ENCODE results near the gene CPS1. TPM values are rescaled to one million over a fixed set of nuclear protein-coding genes. Genes with fewer than 3 reads are reported as not detected.

CPS1 gene
- total RNA-seq, 1 donor from 2014 or later = 2.9 TPM

GRCh38 chr2:210544007-210544590 lies 12.3 kb upstream of the CPS1 start:
- DNase-seq (ENCODE audit: low spot score) = no peak
- intact Hi-C loops (cut with DNase I) = no loop called here

- intact Hi-C loops (cut with DNase I) = no loop called here
- DNase-seq (ENCODE audit: low spot score) = no peak
These were observed 11.6 kb upstream of the CPS1 start for GRCh38 chr2:210544831-210545230.

- DNase-seq (ENCODE audit: low spot score) = no peak
- intact Hi-C loops (cut with DNase I) = no loop called here
These were observed 9.8 kb upstream of the CPS1 start for GRCh38 chr2:210546424-210547208.

DNA sequence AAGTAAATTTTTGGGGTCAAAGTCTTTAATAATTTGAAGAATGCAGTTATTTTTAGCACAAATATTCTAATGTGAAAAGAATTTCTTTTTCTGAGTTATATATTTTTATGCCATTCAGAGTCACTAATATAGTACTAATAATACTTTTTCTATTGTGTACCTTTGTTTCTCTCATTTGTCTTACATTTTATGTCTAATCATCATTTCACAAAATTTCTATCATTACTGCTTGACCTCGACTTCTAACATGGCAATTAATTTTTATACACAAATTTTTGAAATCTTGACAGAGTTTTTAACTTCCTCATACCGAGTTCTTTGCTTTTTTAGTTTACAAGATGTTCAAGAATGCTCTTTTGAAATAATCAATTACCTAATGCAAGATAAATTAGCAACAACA lies 8.4 kb upstream of the CPS1 start:
- intact Hi-C loops (cut with DNase I) = no loop called here
- no peak for DNase-seq (ENCODE audit: low spot score)

DNA sequence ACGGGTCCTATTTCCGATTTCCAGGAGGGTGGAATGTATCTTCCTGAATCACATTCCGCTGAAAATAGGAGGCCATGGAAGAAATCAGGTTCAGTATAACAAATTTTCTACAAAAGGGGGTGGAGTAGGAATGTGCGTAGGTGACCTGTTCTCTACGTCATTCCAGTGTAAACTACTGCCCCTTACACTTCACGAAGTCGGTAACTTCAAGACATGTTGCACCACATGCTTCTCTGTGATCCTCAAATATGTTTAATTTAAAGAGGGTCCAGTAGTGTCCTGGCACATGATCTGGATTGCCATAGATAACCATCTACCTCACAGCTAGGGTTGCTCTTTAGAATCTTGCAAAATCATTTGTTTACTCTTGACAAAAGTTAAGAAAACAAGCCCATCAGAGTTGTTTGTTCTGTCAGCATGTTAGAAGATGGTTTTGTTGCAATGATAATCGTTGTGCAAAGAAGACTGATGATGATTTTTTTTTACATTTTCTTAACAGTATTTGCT lies 7.5 kb upstream of the CPS1 start:
- no peak for DNase-seq (ENCODE audit: low spot score)
- intact Hi-C loops (cut with DNase I) = no loop called here

DNA sequence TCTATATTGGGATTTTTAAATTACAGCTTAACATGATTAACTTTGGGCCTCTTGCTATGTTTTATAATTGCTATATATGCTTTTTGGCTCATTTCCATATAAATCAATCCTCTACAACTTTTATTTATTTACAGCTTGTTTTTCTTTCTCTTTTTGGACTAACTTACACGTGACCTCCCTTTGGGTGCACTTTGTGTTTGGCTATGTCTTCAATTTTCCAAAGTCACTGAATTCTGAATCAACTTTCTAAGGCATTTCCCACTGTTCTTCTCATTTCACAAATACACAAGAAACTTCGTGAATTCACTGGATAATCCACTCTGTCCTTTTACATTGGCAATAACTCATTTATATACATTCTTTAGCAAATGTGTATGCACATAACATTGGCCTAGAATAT lies 5.4 kb upstream of the CPS1 start:
- DNase-seq (ENCODE audit: low spot score) = no peak
- intact Hi-C loops (cut with DNase I) = no loop called here

DNA sequence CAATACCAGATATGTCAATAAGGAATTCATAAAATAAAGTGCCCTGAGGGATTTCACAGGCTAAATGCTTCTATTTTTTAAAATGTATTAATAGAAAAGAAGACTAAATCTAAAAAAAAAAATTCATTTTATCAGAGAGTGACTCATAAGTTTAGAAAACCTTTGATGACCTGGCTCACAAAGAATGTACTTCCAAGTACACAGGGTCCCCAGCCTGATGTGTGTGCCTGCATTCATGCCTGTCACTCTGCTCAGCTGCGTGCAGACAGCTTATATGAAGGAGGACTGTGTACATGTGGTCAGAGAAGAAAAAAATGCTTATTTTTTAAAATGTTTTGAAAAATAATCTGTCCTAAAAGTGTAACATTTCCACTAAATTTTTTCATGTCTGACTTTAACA lies 3.0 kb upstream of the CPS1 start:
- DNase-seq (ENCODE audit: low spot score) = no peak
- intact Hi-C loops (cut with DNase I) = no loop called here

DNA sequence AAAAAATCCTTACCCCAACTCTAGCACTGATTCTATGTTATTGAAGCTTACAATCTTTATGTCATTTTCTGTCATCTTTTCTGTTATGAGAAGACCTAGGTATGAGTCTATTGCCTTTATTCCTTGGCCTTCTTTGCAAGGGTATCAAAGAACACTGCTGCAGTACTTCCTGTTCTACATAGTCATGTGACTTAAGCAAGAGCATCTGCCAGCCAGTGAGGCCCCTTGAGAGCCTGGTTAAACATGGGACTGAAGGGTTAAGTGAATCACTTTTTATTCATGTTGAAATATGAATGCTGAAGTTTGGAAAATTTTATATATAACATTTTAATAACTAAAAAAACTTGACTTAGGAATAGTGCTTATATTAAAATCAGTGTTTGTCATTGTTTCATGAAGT lies 844 bp upstream of the CPS1 start:
- intact Hi-C loops (cut with DNase I) = no loop called here

DNA sequence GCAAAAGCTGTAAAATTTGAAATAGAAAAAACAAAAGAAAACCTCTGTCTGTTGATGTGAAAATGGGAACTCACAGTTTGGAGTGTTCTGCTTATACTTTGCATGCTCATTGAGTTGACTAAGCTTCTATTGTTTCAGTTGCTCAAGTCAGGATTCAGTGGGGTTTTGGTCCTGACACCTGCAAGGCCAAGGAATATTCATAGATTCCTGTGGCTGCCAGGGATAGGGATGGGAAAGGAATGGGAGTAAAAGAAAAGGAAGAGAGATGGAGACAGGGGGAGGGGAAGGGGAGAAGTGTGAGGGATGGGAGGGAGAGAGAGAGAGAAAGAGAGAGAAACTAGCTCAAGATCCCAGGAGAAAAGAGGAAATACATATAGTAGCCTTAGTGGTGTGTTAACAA lies 1.3 kb downstream of the CPS1 start:
- intact Hi-C loops (cut with DNase I) = no loop called here
- no peak for DNase-seq (ENCODE audit: low spot score)

More for the DNA sequence above, 844 bp upstream of the CPS1 start:
- no peak for DNase-seq (ENCODE audit: low spot score)

DNA sequence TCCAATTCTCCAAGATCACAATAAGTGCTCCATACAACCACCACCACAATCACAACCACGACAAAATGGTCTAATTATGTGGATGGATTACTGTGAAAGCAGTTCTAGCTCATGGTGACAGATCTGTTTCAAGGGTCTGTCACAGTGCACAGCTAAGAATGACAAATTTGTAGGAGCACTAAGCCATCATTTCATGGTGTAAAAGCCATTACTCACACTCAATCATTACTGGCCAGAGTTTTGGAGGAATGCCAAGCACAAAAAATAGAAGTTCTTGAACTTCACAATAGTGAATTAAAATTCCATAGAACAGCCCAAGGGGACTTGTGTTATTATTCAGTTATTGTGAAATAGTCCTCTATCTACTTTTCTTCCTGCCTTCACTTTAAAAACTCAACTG lies 2.3 kb downstream of the CPS1 start:
- no peak for DNase-seq (ENCODE audit: low spot score)
- intact Hi-C loops (cut with DNase I) = no loop called here

- DNase-seq (ENCODE audit: low spot score) = no peak
- intact Hi-C loops (cut with DNase I) = no loop called here
These were observed 2.8 kb downstream of the CPS1 start for GRCh38 chr2:210559182-210559581.

DNA sequence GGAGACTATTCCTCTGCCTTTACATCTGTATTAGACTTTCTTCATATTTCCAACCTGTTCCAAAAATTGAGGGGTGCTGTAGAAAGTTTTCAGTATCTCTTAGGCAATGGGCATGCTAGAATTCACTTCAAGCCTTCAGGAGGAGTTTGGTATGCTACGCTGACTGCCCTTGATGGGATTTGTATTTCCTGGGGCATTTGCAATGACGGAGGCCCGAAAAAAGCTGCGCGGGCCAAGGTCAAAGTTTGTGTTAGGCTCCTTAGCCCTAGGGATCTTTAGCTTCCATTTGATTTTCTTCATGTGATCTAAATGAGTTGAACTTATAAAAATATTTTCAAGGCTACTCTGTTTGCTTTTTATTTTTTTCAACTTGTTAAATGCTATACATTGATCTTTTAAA lies 5.1 kb downstream of the CPS1 start:
- DNase-seq (ENCODE audit: low spot score) = no peak
- intact Hi-C loops (cut with DNase I) = no loop called here

DNA sequence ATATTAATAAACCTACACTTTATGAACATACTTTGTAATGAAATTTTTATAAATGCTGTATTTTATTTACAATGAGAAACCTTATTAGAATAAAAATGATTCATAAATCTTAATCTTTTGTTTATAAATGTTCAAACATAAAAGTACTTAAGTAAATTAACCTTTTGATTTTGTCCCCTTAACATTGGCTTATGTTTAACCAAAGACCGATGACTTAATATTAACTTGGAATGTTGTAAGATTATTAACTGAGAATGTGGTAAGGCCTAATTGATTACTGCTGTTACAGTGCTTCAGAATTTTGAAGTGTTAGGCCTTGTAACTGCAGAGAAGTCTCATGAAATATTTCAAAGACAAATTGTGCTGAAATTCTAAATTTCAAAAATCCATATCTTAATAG lies 5.7 kb downstream of the CPS1 start:
- intact Hi-C loops (cut with DNase I) = no loop called here
- no peak for DNase-seq (ENCODE audit: low spot score)

GRCh38 chr2:210562502-210563080 lies 6.2 kb downstream of the CPS1 start:
- no peak for DNase-seq (ENCODE audit: low spot score)
- intact Hi-C loops (cut with DNase I) = no loop called here

DNA sequence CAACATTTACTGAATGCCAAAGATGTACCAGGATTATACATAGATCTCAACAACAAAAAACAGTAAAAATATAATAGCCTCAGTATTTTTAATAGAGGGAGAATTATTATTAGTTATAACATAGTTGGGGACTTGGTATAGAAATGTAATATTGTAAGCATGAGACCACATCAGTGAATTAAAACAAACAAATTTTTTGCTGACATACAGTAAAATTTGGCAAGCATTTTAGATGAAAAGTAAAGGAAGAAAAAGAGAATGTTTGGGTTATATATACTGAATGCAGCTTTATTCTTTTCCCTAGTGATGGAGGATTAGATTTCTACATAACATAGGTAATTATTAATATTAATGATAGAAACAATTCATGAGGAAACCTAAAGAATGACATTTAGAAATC lies 10.9 kb downstream of the CPS1 start:
- DNase-seq (ENCODE audit: low spot score) = no peak
- intact Hi-C loops (cut with DNase I) = no loop called here

GRCh38 chr2:210568108-210568507 lies 11.7 kb downstream of the CPS1 start:
- intact Hi-C loops (cut with DNase I) = no loop called here
- no peak for DNase-seq (ENCODE audit: low spot score)

- no peak for DNase-seq (ENCODE audit: low spot score)
- intact Hi-C loops (cut with DNase I) = no loop called here
These were observed 21.1 kb downstream of the CPS1 start for GRCh38 chr2:210577263-210578071.

- DNase-seq (ENCODE audit: low spot score) = no peak
These were observed 28.4 kb downstream of the CPS1 start for GRCh38 chr2:210584834-210585233.

GRCh38 chr2:210586381-210586780 lies 30.0 kb downstream of the CPS1 start:
- no peak for DNase-seq (ENCODE audit: low spot score)
- intact Hi-C loops (cut with DNase I) = no loop called here

More at GRCh38 chr2:210584834-210585233, 28.4 kb downstream of the CPS1 start:
- intact Hi-C loops (cut with DNase I) = no loop called here

GRCh38 chr2:210591663-210592062 lies 35.3 kb downstream of the CPS1 start:
- intact Hi-C loops (cut with DNase I) = no loop called here
- DNase-seq (ENCODE audit: low spot score) = no peak

All from cardiac septum (tissue), 1 donor.